ENCODE data around the gene DBX1. TPM values are rescaled to one million over a fixed set of nuclear protein-coding genes. Genes with fewer than 3 reads are reported as not detected.

DBX1 gene
- total RNA-seq, 4 donors from 2014 or later, result not detected

DNA sequence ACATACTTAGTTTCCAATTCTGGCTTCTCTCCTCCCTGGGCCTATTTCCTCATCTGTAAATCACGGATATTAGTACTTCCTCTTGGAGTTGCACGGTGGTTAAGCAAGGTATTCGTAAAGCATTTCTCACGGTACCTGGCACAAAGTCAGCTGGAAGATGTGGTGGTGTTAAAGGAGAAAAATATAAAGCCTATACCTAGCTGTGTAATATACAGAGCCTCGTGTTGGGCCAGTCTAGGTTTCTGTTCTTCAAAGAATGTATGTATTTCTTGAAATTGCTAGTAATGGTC, 47.2 kb downstream of the DBX1 start:
- peaks cover 27% of the 10 kb centered on the region for H3K36me3 ChIP-seq
- H3K4me1 ChIP-seq, result peaks cover 23% of the 10 kb centered on the region
- TF ChIP-seq, protein P1, sequence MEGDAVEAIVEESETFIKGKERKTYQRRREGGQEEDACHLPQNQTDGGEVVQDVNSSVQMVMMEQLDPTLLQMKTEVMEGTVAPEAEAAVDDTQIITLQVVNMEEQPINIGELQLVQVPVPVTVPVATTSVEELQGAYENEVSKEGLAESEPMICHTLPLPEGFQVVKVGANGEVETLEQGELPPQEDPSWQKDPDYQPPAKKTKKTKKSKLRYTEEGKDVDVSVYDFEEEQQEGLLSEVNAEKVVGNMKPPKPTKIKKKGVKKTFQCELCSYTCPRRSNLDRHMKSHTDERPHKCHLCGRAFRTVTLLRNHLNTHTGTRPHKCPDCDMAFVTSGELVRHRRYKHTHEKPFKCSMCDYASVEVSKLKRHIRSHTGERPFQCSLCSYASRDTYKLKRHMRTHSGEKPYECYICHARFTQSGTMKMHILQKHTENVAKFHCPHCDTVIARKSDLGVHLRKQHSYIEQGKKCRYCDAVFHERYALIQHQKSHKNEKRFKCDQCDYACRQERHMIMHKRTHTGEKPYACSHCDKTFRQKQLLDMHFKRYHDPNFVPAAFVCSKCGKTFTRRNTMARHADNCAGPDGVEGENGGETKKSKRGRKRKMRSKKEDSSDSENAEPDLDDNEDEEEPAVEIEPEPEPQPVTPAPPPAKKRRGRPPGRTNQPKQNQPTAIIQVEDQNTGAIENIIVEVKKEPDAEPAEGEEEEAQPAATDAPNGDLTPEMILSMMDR (IDR thresholded peaks at IDR 0.05), result no peak
- H3K4me3 ChIP-seq, result no peak overlapping the region
- no peaks in the 10 kb centered on the region for H3K9me3 ChIP-seq
- no peak overlapping the region for H3K27ac ChIP-seq
- DNase-seq (ENCODE audit: low spot score in 2 of 2), result no peak
- 34% methylated on average over 5 of the region's 5 CpGs for WGBS
- H3K27me3 ChIP-seq, result no peaks in the 10 kb centered on the region

DNA sequence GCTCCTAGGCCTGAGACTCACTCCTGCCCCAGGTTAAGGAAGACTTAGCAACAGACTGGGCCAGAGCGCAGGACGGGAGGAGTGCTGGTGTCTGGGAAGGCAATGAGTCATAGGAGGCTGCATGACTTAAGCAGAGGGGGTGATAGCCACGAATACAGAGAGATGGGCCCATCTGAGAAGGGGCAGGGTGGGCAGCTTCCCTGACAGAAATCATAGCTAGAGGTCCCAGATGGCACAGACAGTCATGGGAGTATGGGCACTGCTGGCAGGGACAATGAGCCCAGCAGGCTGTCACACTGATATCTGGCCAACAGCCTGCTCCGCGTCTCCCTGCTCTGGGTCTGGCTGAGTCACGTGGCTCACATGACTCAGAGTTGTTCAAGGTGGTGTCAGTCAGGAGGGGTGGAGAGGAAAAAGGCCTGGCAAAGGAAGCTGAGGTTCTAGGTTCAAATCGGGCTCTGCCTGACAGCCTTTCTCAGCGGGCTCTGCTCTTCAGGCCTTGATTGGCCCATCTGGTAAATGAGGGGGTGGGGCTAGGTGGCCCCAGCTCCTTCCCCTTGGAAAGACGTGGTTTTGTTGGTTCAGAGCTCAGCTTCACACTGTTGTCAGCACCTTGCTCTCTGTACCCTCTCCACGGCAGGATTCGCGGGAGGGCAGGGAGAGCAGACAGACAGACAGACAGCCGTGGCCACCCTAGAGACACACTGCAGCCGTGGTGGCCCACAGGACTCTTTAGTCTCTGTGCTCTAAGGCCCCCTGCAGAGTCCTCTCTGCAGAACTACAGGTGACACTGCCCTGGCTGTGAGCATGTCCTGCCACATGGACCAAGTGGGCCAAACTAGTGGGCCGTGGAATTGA, 47.8 kb downstream of the DBX1 start:
- H3K27ac ChIP-seq, result peak overlapping the region; percentile 78
- H3K4me1 ChIP-seq, result peaks cover 23% of the 10 kb centered on the region
- H3K9me3 ChIP-seq, result no peaks in the 10 kb centered on the region
- H3K36me3 ChIP-seq, result peaks cover 27% of the 10 kb centered on the region
- peak in 1 of 2 donors; percentile 72 for DNase-seq (ENCODE audit: low spot score in 2 of 2)
- H3K27me3 ChIP-seq, result no peaks in the 10 kb centered on the region
- TF ChIP-seq, protein P1 (IDR thresholded peaks at IDR 0.05), result no peak
- TF ChIP-seq POLR2AphosphoS5 (IDR thresholded peaks at IDR 0.05) (no peak), EP300 (IDR thresholded peaks at IDR 0.05) (no peak), POLR2A (IDR thresholded peaks at IDR 0.05) (no peak)
- 42% methylated on average over 15 of the region's 15 CpGs for WGBS
- peak overlapping the region; percentile 24 for H3K4me3 ChIP-seq

DNA sequence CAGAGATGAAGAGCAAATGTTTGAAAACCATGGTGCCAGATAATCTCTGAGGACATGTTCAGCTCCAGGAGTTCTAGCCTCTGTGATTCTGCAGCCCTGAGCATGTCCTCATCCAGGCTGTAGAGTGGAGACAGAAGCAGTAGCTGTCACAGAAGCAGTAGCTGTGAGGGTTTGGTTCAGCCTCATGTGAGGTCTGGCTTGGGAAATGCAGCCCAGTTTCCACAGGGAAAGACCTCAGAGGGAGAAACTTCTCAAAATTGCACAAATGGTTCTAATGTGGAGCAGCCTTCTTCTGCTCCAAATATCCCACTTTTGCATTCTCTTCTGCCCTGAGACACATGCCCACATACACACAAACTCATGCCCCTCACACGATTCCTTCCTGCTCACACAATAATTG, 48.4 kb downstream of the DBX1 start:
- Histone ChIP-seq H3K36me3 (peaks cover 26% of the 10 kb centered on the region), H3K9me3 (no peaks in the 10 kb centered on the region), H3K4me3 (peak overlapping the region; percentile 24), H3K4me1 (peaks cover 23% of the 10 kb centered on the region), H3K27ac (peak overlapping the region; percentile 78), H3K27me3 (no peaks in the 10 kb centered on the region)
- DNase-seq (ENCODE audit: low spot score in 2 of 2), result no peak
- no peak for TF ChIP-seq EP300 (IDR thresholded peaks at IDR 0.05)
- TF ChIP-seq, protein P1 (IDR thresholded peaks at IDR 0.05), result no peak
- no peak for TF ChIP-seq POLR2A (IDR thresholded peaks at IDR 0.05)
- TF ChIP-seq POLR2AphosphoS5 (IDR thresholded peaks at IDR 0.05), result no peak
- 33% methylated on average over 1 of the region's 1 CpG for WGBS

DNA sequence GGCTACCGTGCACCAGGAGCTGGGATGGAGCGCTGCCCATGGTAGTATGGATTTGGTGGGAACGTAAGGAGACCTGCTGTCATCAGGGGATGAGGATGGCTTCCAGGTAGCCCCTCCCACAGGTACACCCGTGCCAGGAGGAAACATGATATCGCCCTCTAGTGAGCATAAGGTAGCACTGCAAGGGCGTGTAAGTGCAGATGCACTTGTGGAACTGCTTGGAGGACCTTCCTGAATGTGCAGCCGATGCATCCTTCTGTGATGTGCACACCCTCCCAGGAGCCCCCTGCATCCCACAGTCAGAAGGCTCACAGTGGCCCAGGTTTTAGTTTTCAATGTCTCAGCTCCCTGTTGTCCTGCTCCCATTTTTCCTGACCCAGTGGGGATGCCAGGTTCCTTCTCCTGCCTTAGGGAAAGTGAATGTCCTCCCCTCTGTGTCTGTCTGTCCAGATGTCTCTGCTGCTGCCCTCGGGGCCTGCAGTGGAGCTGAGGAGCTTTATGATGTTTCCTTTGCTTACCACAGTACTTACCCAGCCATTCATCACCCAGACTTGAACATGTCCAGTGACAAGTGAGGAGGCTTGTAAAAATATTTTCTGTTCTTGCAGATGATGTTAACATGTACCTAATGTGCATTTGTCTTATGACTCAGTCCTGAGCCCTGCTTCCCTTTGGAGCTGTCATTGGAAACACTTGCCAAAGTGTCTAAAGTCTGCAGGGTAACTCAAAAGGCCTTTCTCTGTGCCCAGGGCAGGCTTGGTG, 49.2 kb downstream of the DBX1 start:
- 29% methylated on average over 6 of the region's 8 CpGs for WGBS
- no peak overlapping the region for H3K4me3 ChIP-seq
- TF ChIP-seq EP300 (IDR thresholded peaks at IDR 0.05), result no peak
- TF ChIP-seq POLR2AphosphoS5 (IDR thresholded peaks at IDR 0.05), result no peak
- TF ChIP-seq, protein P1 (IDR thresholded peaks at IDR 0.05), result peak; percentile 57 to 83
- peak overlapping the region; percentile 78 for H3K27ac ChIP-seq
- peaks cover 26% of the 10 kb centered on the region for H3K36me3 ChIP-seq
- no peaks in the 10 kb centered on the region for H3K27me3 ChIP-seq
- H3K9me3 ChIP-seq, result no peaks in the 10 kb centered on the region
- peaks cover 23% of the 10 kb centered on the region for H3K4me1 ChIP-seq
- no peak for DNase-seq (ENCODE audit: low spot score in 2 of 2)

DNA sequence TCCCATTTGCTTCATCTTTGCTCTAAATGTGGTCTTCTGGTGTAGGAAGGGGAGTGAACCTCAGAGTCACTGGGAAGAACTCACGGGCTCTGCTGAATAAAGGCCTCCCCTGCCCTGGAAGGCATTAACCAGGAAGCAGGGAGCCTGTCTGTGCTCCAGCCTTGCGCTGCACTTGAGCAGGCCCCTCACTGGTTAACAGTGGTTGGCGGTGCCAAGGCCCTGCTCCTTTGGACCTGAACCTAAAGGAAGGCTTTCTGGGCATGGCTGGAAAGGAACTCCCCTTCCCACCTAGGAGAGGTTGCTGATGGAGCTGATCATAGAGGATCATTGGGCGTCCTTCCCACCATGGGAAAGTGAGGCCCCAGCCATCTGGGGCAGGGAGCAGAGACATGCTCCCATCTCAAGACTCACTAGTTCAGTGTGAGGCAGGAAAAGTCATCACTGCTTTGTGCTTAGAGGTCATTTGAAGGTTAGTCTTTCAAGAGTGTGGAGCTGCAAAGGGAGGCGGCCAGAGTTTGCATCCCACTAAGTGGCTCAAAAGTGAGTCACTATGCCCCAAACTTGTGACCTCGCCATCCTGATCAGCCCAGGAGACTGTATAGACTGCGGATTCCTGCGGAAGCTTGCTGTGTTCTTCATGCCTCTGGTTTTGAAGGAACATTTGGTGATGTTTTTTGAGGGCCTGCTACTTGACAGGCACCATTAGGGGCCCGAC, 50.4 kb downstream of the DBX1 start:
- 91% methylated on average over 5 of the region's 9 CpGs for WGBS
- peaks cover 35% of the 10 kb centered on the region for H3K36me3 ChIP-seq
- no peak for TF ChIP-seq POLR2A (IDR thresholded peaks at IDR 0.05)

More for the DNA sequence above, 50.4 kb downstream of the DBX1 start:
- no peak overlapping the region for H3K27ac ChIP-seq
- DNase-seq (ENCODE audit: low spot score in 2 of 2), result no peak
- H3K4me3 ChIP-seq, result no peak overlapping the region
- no peaks in the 10 kb centered on the region for H3K9me3 ChIP-seq
- H3K4me1 ChIP-seq, result peaks cover 23% of the 10 kb centered on the region
- no peaks in the 10 kb centered on the region for H3K27me3 ChIP-seq

Other genes with a start within 250 kb of the DBX1 start
- gene HTATIP2, start 203.2 kb upstream of the DBX1 start, total RNA-seq, result 10 to 100 TPM; 24.9 to 67.6 (median 46.4) TPM
- gene PRMT3, start 227.2 kb upstream of the DBX1 start, total RNA-seq, result 10 to 100 TPM; 13.3 to 19.7 (median 15.5) TPM

Data from suprapubic skin (tissue), 4 donors.